GM19193 (cell line): Measurements from ENCODE around the gene LACTB.
A peak's percentile ranks its signal among the peaks of the same experiment; 100 is the strongest.

ENCODE experiments used
- POLR2A ChIP-seq: IDR thresholded peaks from 4 replicates; pipeline ENCODE4 v1.6.1; 2011; ENCODE audit not compliant: insufficient read depth, insufficient read length; ENCODE audit errors: extremely low read depth

Gene LACTB

DNA sequence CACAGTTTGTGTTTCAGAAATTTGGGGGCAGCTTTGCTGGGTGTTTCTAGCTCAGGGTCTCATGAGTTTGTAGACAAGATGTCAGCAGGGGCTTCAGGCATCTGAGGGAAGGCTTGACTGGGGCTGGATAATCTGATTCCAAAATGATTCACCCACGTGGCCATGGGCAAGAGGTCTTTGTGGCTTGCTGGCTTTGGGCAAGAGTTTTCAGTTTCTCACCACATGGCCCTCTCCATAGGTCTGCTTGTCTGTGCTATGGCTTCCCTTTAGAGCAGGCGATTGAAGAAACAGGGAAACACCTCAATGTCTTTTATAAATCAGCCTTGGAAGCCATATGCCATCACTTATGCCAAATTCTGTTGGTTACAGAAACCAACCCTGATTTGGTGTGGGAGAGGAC, 23.8 kb downstream of the LACTB start:
- no peak for TF ChIP-seq POLR2A

DNA sequence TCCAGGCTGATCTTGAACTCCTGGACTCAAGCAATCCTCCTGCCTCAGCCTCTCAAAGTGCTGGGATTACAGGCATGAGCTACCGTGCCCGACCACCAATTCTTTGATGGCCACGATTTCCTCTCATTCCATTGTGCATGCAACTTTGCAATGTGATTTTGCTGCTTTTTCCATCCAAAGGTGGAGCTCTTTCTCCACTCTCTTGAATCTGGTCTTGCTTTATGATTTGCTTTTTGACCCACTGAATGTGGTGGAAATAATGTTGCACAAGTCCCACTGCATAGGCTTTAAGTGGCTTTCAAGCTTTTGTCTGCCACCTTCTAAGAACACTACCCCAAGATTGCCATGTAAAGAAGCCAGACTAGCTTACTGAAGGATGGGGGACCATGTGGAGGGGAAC, 25.0 kb downstream of the LACTB start:
- TF ChIP-seq POLR2A: no peak

GRCh38 chr15:63151665-63152064, 30.0 kb downstream of the LACTB start:
- no peak for TF ChIP-seq POLR2A

DNA sequence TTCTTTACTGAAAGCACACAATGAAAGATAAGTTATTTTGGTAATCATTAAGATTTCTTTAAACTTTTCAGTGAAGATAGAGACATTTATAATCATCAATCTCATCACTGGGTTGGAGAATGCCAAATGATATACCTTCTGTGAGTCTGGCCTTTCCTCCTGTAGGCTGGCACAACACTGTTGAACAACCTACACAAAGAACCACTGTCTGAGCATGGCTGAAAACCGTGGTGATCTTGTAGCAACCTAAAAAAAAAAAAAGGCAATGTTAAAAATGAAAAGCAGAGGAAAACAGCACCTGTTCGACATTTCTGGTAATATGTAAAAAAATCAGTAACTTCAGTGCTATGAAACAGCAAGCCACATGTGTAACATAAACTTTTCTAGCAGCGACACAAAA, 33.8 kb downstream of the LACTB start:
- TF ChIP-seq POLR2A: no peak

DNA sequence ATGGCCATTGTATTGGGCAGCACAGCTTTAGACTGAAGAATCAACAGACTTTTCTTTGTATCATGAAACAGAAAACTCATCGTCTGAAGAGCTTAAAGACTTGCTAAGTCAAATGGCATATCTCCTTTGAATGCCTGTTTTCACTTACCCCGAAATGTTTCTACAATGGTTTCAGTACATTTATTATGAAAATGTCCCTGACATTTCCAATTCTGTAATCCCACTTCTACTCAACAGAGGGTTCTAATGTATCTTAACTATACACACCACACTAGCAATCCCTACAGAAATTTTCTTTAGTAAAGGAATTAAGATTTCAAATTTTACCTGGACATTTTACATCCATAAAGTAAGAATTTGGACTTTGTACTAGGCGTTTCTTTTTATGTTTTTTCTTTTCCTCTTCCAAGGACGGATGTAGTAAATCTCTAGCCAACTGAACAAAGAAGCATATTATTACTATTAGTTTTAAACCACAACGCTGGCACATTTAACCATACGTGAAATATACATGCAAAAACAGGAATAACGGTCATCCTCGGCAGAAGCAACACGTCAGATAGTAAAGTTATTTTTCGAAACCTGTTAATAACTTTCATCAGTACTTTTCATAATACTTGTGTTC, 34.5 kb downstream of the LACTB start:
- TF ChIP-seq POLR2A: no peak

- no peak for TF ChIP-seq POLR2A
These were observed 35.1 kb downstream of the LACTB start for GRCh38 chr15:63156755-63157117.

DNA sequence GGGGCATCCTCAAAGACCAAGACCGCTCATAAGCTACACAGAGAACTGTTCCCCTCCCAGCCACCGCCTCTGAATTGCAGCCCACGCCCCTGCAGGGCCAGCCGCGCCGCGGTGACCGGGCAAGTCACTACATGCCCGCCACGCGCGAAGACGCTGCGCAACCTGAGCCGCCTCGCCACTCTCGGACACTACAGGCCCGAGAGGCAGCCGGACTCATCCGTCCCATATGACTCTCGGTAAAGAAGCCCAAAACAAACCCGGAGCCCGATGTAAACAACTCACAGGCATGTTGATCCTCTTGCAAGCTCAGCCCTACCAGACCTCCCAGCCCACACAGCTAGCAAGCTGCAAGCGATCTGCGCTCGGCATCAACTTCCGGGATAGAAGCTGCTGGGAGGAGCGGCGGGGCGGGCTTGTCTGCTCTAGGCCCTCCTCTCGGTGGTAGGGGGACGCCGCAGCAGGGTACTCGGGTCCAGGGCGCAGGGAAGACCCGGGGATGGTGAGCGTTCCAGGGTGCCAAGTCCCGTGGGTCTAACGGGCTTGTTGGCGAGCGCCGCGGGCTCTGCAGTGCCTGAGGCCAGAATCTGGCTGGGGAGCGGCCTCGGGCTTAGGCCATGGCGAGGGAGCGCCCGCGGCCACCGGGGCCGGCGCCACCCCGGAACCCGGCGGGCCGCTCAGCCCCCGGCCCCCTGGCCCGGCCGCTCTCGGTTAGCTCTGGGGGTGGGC, 35.6 kb downstream of the LACTB start, which contains the start of gene RPS27L:
Gene RPS27L (minus strand): TSS at position 360 of the 726 bp plus-strand sequence. CDS start 72 bp downstream, at position 288.
- TF ChIP-seq POLR2A: peak; percentile 98

DNA sequence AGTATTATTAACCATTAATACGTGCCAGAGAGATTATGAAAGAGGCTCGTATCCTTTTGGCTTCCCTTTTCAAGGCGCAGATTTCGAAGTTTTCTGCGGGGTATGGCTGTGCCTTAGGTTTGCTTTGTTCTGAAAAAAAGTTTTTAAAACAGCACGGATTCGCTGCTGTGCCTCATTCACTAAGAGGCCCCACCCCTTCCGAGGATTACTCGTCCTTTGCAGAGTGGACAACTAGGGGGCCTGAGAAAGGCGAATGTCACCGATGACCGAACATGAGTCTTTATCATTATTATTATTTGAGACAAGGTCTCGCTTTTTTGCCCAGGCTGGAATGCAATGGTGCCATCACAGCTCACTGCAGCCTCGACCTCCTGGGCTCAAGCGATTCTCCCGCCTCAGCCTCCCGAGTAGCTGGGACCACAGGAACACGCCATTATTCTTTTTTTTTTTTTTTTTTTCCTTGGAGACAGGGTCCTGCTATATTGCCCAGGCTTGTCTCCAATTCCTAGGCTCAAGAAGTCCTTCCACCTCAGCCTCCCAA, 36.3 kb downstream of the LACTB start:
- no peak for TF ChIP-seq POLR2A

DNA sequence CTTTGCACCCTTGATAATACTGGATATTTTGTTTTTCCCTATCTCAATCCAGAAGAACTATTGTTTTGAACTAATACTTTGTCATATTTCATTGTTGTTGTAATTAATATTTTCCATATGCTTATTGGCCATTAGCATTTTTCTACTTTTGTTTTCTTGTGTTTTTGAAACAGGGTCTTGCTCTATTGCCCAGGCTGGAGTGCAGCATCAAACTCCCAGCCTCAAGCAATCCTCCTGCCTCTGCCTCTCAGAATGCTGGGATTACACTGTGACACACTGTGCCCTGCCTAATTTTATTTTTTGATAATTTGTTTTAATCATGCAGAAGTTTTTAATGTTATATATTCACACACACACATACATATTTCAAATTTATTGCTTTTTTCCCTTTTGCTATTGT, 39.0 kb downstream of the LACTB start:
- no peak for TF ChIP-seq POLR2A

DNA sequence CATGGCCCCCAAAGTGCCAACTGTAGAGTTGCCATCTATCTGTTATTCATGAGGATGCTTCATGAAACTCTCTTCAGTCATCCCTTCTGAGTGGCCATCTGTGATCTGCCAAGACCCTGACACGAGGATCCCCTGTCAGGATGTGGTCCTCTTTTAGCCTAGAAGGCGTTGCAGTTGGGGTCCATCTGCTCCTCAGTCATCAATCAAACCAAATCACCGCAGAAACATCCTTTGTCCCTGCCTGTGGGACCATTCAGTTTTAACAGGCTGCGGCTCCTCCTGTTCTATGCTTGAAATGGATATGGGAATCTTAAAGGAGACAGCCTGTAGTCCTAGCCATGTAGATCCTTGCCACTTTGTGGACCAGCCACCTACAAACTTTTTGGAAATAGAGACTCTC, 41.6 kb downstream of the LACTB start:
- no peak for TF ChIP-seq POLR2A

GRCh38 chr15:63165166-63165859, 43.7 kb downstream of the LACTB start:
- TF ChIP-seq POLR2A: no peak

DNA sequence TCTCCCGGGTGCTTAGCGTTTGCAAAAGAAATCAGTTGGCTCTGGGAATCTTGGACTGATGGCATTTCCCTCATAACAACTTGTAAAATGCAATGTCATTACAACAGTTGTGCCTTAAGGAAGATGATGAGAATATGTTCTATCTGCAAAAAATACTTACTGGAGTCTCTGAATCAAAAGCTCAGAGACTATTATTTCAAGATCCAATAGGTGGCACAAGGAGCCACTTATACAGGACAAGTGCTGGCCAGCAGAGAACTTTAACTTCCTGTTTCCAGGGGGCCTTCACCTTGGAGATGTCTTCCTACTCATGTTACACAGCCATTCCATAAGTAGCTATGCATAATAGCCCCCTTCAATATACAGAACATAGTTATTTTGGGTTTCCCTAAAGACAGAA, 44.6 kb downstream of the LACTB start:
- no peak for TF ChIP-seq POLR2A

GRCh38 chr15:63169788-63170187, 48.1 kb downstream of the LACTB start:
- TF ChIP-seq POLR2A: no peak

GRCh38 chr15:63172376-63172775, 50.7 kb downstream of the LACTB start:
- TF ChIP-seq POLR2A: no peak

- no peak for TF ChIP-seq POLR2A
These were observed 51.3 kb downstream of the LACTB start for GRCh38 chr15:63172851-63173451.
